Measurements from ENCODE around the gene ANKRD10.

ANKRD10 gene

GRCh38 chr13:110828705-110829104, 86.2 kb downstream of the ANKRD10 start:
- no peak for DNase-seq

Data from GOT3 (cell line).